ENCODE results near the gene SIT1.

The SIT1 gene

GRCh38 chr9:35682051-35682450 is 31.3 kb upstream of the SIT1 start:
- Histone ChIP-seq H3K79me2 (ENCODE audit: control insufficient read depth, insufficient read depth, low read length, unreplicated experiment) (peaks cover 22% of the 10 kb centered on the region), H2AFZ (ENCODE audit: low read length, unreplicated experiment) (no peak overlapping the region), H3K27me3 (ENCODE audit: insufficient read depth, low read length) (no peaks in the 10 kb centered on the region), H3K27ac (ENCODE audit: low read depth, low read length) (peak overlapping the region; percentile 6), H3K36me3 (ENCODE audit: insufficient read depth, low read length) (peaks cover 28% of the 10 kb centered on the region; the same call in 1 of the 2 replicates), H3K4me3 (ENCODE audit: low read depth, low read length) (no peak overlapping the region), H3K4me1 (ENCODE audit: control insufficient read depth, insufficient read depth, low read length, unreplicated experiment) (peaks cover 44% of the 10 kb centered on the region)

DNA sequence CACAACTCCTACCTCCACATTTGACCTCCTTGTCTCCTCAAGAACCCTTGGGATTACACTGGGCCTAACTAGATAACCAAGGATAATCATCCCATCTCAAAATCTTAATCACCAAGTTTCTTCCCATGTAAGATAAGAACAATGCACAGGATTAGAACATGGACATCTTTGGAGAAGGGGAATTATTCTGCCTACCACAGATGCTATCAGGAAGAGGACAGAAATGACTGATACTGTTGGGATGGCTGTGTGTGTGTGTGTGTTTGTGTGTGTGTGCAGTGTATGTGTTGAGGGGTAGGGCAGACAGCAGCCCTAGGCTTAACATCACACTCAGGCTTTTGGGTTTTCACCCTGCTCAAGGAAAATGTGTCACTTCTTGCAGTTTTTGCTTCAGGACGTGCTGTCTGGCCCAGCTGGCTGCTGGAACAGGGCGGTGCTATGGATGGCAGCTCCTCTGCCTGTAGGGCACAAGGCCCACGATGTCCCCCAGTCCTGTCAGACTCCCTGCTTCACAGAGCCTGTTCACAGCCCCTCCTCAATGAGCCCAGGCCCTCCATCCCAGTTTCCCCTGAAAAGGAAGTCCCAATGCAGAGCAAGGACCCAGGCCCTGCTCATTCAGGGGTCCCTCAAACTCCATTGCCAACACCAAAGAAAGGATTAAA is 30.7 kb upstream of the SIT1 start:
- Histone ChIP-seq H2AFZ (ENCODE audit: low read length, unreplicated experiment) (no peak overlapping the region), H3K36me3 (ENCODE audit: insufficient read depth, low read length) (peaks cover 23% of the 10 kb centered on the region; the same call in 1 of the 2 replicates), H3K27ac (ENCODE audit: low read depth, low read length) (peak overlapping the region; percentile 6), H3K27me3 (ENCODE audit: insufficient read depth, low read length) (no peaks in the 10 kb centered on the region), H3K4me3 (ENCODE audit: low read depth, low read length) (no peak overlapping the region), H3K79me2 (ENCODE audit: control insufficient read depth, insufficient read depth, low read length, unreplicated experiment) (peaks cover 16% of the 10 kb centered on the region), H3K4me1 (ENCODE audit: control insufficient read depth, insufficient read depth, low read length, unreplicated experiment) (peaks cover 38% of the 10 kb centered on the region)

GRCh38 chr9:35680331-35681105 is 29.8 kb upstream of the SIT1 start:
- no peak overlapping the region for H3K4me3 ChIP-seq (ENCODE audit: low read depth, low read length)
- no peak overlapping the region for H3K27ac ChIP-seq (ENCODE audit: low read depth, low read length)

GRCh38 chr9:35679766-35680330 is 29.1 kb upstream of the SIT1 start:
- H3K4me3 ChIP-seq (ENCODE audit: low read depth, low read length), result no peak overlapping the region
- peaks cover 3% of the 10 kb centered on the region for H3K79me2 ChIP-seq (ENCODE audit: control insufficient read depth, insufficient read depth, low read length, unreplicated experiment)
- no peak overlapping the region for H3K27ac ChIP-seq (ENCODE audit: low read depth, low read length)
- H3K36me3 ChIP-seq (ENCODE audit: insufficient read depth, low read length), result peaks cover 14% of the 10 kb centered on the region; the same call in 1 of the 2 replicates
- peaks cover 33% of the 10 kb centered on the region for H3K4me1 ChIP-seq (ENCODE audit: control insufficient read depth, insufficient read depth, low read length, unreplicated experiment)
- no peaks in the 10 kb centered on the region for H3K27me3 ChIP-seq (ENCODE audit: insufficient read depth, low read length)
- no peak overlapping the region for H2AFZ ChIP-seq (ENCODE audit: low read length, unreplicated experiment)

More at GRCh38 chr9:35680331-35681105, 29.8 kb upstream of the SIT1 start:
- H3K36me3 ChIP-seq (ENCODE audit: insufficient read depth, low read length), result peaks cover 20% of the 10 kb centered on the region; the same call in 1 of the 2 replicates
- no peak overlapping the region for H2AFZ ChIP-seq (ENCODE audit: low read length, unreplicated experiment)
- H3K27me3 ChIP-seq (ENCODE audit: insufficient read depth, low read length), result no peaks in the 10 kb centered on the region
- peaks cover 7% of the 10 kb centered on the region for H3K79me2 ChIP-seq (ENCODE audit: control insufficient read depth, insufficient read depth, low read length, unreplicated experiment)
- peaks cover 38% of the 10 kb centered on the region for H3K4me1 ChIP-seq (ENCODE audit: control insufficient read depth, insufficient read depth, low read length, unreplicated experiment)

- H2AFZ ChIP-seq (ENCODE audit: low read length, unreplicated experiment), result no peak overlapping the region
- H3K4me1 ChIP-seq (ENCODE audit: control insufficient read depth, insufficient read depth, low read length, unreplicated experiment), result peaks cover 33% of the 10 kb centered on the region
- peaks cover 6% of the 10 kb centered on the region; the same call in 1 of the 2 replicates for H3K36me3 ChIP-seq (ENCODE audit: insufficient read depth, low read length)
- no peak overlapping the region for H3K4me3 ChIP-seq (ENCODE audit: low read depth, low read length)
- no peak overlapping the region for H3K27ac ChIP-seq (ENCODE audit: low read depth, low read length)
- no peaks in the 10 kb centered on the region for H3K27me3 ChIP-seq (ENCODE audit: insufficient read depth, low read length)
- no peaks in the 10 kb centered on the region for H3K79me2 ChIP-seq (ENCODE audit: control insufficient read depth, insufficient read depth, low read length, unreplicated experiment)
Observed at GRCh38 chr9:35679091-35679490, 28.4 kb upstream of the SIT1 start.

GRCh38 chr9:35675732-35676392 is 25.1 kb upstream of the SIT1 start:
- no peaks in the 10 kb centered on the region for H3K36me3 ChIP-seq (ENCODE audit: insufficient read depth, low read length)
- H3K27me3 ChIP-seq (ENCODE audit: insufficient read depth, low read length), result no peaks in the 10 kb centered on the region
- H3K27ac ChIP-seq (ENCODE audit: low read depth, low read length), result no peak overlapping the region
- peaks cover 13% of the 10 kb centered on the region for H3K4me1 ChIP-seq (ENCODE audit: control insufficient read depth, insufficient read depth, low read length, unreplicated experiment)
- peak overlapping the region; percentile 73 for H3K4me3 ChIP-seq (ENCODE audit: low read depth, low read length)
- no peaks in the 10 kb centered on the region for H3K79me2 ChIP-seq (ENCODE audit: control insufficient read depth, insufficient read depth, low read length, unreplicated experiment)
- peak overlapping the region; percentile 93 for H2AFZ ChIP-seq (ENCODE audit: low read length, unreplicated experiment)

- Histone ChIP-seq H3K4me3 (ENCODE audit: low read depth, low read length) (peak overlapping the region; percentile 73), H3K27me3 (ENCODE audit: insufficient read depth, low read length) (no peaks in the 10 kb centered on the region), H3K4me1 (ENCODE audit: control insufficient read depth, insufficient read depth, low read length, unreplicated experiment) (peaks cover 13% of the 10 kb centered on the region), H3K27ac (ENCODE audit: low read depth, low read length) (no peak overlapping the region), H2AFZ (ENCODE audit: low read length, unreplicated experiment) (no peak overlapping the region), H3K36me3 (ENCODE audit: insufficient read depth, low read length) (no peaks in the 10 kb centered on the region), H3K79me2 (ENCODE audit: control insufficient read depth, insufficient read depth, low read length, unreplicated experiment) (no peaks in the 10 kb centered on the region)
Observed at GRCh38 chr9:35675204-35675603, 24.5 kb upstream of the SIT1 start.

DNA sequence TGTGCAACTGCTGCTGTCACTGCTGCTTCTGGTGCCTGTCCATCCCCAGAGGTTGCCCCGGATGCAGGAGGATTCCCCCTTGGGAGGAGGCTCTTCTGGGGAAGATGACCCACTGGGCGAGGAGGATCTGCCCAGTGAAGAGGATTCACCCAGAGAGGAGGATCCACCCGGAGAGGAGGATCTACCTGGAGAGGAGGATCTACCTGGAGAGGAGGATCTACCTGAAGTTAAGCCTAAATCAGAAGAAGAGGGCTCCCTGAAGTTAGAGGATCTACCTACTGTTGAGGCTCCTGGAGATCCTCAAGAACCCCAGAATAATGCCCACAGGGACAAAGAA is 23.3 kb upstream of the SIT1 start:
- peak overlapping the region; percentile 19 for H3K4me3 ChIP-seq (ENCODE audit: low read depth, low read length)
- peaks cover 21% of the 10 kb centered on the region for H3K4me1 ChIP-seq (ENCODE audit: control insufficient read depth, insufficient read depth, low read length, unreplicated experiment)
- H3K36me3 ChIP-seq (ENCODE audit: insufficient read depth, low read length), result no peaks in the 10 kb centered on the region
- H3K27ac ChIP-seq (ENCODE audit: low read depth, low read length), result no peak overlapping the region
- no peaks in the 10 kb centered on the region for H3K27me3 ChIP-seq (ENCODE audit: insufficient read depth, low read length)
- no peaks in the 10 kb centered on the region for H3K79me2 ChIP-seq (ENCODE audit: control insufficient read depth, insufficient read depth, low read length, unreplicated experiment)
- H2AFZ ChIP-seq (ENCODE audit: low read length, unreplicated experiment), result no peak overlapping the region

DNA sequence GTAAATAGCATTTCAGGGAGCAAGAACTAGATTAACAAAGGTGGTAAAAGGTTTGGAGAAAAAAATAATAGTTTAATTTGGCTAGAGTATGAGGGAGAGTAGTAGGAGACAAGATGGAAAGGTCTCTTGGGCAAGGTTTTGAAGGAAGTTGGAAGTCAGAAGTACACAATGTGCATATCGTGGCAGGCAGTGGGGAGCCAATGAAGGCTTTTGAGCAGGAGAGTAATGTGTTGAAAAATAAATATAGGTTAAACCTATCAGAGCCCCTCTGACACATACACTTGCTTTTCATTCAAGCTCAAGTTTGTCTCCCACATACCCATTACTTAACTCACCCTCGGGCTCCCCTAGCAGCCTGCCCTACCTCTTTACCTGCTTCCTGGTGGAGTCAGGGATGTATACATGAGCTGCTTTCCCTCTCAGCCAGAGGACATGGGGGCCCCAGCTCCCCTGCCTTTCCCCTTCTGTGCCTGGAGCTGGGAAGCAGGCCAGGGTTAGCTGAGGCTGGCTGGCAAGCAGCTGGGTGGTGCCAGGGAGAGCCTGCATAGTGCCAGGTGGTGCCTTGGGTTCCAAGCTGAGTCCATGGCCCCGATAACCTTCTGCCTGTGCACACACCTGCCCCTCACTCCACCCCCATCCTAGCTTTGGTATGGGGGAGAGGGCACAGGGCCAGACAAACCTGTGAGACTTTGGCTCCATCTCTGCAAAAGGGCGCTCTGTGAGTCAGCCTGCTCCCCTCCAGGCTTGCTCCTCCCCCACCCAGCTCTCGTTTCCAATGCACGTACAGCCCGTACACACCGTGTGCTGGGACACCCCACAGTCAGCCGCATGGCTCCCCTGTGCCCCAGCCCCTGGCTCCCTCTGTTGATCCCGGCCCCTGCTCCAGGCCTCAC is 22.6 kb upstream of the SIT1 start, which contains the start of gene CA9:
Gene CA9 (plus strand): TSS at position 797 of the 893 bp plus-strand sequence. CDS start 32 bp downstream, at position 829.
- Histone ChIP-seq H3K4me3 (ENCODE audit: low read depth, low read length) (peak within 1 kb of the TSS; percentile 19), H3K27ac (ENCODE audit: low read depth, low read length) (no peak within 1 kb of the TSS), H2AFZ (ENCODE audit: low read length, unreplicated experiment) (no peak within 1 kb of the TSS), H3K4me1 (ENCODE audit: control insufficient read depth, insufficient read depth, low read length, unreplicated experiment) (peaks cover 21% of the 10 kb centered on the region), H3K36me3 (ENCODE audit: insufficient read depth, low read length) (no peaks in the 10 kb centered on the region), H3K27me3 (ENCODE audit: insufficient read depth, low read length) (no peaks in the 10 kb centered on the region), H3K79me2 (ENCODE audit: control insufficient read depth, insufficient read depth, low read length, unreplicated experiment) (no peaks in the 10 kb centered on the region)
